T-helper 2 cell (primary cell): ENCODE measurements around the gene KMT5C.
"Not testable (repeated sequence)": the region's sequence is repeated elsewhere in the genome, so short reads cannot be mapped to it uniquely, and the experiment has no call there.

Source experiments
- DNase-seq, 5 experiments: peaks; one replicate each; pipeline versions ENCODE4 v3.0.0 to v3.0.0-alpha.2; 2012 to 2022

KMT5C gene

GRCh38 chr19:55319785-55320184, 19.9 kb upstream of the KMT5C start:
- DNase-seq: no peak

- no peak for DNase-seq
These were observed 18.7 kb upstream of the KMT5C start for GRCh38 chr19:55320844-55321419.

GRCh38 chr19:55321466-55322137, 18.1 kb upstream of the KMT5C start:
- no peak for DNase-seq

GRCh38 chr19:55322204-55322885, 17.3 kb upstream of the KMT5C start:
- DNase-seq: no peak

- no peak for DNase-seq
These were observed 15.0 kb upstream of the KMT5C start for GRCh38 chr19:55324662-55325061.

DNA sequence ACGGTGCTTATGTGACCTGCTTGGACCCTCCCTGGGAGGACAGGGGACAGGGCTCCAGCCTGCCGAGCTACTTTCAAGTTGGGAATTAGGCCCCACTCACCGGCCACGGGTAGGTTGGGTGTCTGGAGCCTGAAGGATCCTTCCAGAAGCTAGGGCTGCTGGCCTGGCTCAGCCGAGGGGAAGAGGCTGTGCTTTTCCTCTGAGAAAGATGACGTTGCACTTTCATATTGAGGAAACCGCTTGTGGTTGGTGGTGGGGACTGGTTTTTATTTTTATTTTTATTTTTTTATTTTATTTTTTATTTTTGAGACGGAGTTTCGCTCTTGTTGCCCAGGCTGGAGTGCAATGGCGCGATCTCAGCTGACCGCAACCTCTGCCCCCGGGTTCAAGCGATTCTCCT, 14.5 kb upstream of the KMT5C start, which contains the start of gene TMEM150B:
Gene TMEM150B (minus strand): TSS at position 170 of the 400 bp plus-strand sequence. CDS start 4,305 bp downstream, outside the sequence.
- peak in 1 of 5 experiments; percentile 39 for DNase-seq

DNA sequence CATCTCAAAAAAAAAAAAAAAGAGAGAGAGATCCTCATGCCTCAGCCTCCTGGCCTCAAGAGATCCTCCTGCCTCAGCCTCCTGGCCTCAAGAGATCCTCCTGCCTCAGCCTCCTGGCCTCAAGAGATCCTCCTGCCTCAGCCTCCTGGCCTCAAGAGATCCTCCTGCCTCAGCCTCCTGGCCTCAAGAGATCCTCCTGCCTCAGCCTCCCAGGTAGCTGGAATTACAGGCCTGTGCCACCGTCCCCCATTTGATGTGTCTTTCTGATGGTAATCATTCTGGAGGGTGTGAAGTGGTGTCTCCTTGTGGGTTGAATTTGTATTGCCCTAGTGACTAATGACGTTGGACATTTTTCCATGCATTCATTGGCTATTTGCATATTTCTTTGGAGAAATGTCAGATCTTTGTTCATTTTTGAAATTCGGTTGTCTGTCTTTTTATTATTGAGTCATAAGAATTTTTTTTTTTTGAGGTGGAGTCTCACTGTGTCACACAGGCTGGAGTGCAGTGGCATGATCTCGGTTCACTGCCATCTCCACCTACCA, 10.8 kb upstream of the KMT5C start:
- DNase-seq: peak in 1 of 5 experiments; percentile 38

- not testable (repeated sequence) for DNase-seq
These were observed 9.9 kb upstream of the KMT5C start for GRCh38 chr19:55329791-55330190.

GRCh38 chr19:55333870-55334269, 5.8 kb upstream of the KMT5C start:
- no peak for DNase-seq

GRCh38 chr19:55336101-55336500, 3.6 kb upstream of the KMT5C start:
- no peak for DNase-seq

DNA sequence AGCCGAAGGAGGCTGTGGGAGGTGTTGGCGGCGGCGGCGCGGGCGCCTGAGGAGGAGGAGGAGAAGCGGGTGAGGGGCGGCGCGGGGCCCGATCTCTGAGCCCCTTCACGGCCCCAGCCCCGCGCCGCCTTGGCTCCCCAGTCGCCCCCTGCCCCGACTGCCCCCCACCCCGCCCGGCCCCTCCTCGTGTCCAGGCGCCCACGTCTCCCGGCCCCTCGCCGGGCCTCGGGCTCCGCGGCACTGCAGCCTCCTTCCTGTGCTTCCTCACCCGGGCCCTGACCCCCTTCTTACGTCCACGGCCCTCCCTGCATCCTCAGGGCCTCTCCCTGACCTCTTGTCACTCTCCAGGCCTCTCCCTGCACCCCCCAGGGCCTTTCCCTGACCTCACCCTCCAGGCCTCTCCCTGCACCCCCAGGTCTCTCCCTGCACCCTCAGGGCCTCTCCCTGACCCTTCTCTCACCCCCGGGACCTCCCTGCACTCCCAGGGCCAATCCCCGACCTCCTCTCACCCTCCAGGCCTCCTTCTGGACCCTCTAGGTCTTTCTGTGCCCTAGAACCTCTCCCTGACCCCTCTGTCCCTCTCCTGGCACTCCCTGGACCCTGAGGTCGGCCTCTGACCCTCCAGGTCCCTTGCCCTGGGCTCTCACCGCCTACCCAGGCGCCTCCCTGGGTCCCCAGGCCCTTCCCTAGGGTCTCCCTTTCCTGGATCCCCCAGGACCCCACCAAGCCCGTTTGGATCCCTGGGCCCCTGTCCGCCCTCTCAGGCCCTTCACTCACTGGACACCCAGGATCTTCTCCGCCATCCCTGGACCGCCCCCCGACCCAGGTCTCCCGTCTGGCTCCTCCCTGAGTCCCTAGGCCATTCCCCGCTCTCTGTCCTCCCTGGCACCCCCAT, 460 bp downstream of the KMT5C start:
- peak in 2 of 5 experiments; percentile 16 to 30 for DNase-seq

DNA sequence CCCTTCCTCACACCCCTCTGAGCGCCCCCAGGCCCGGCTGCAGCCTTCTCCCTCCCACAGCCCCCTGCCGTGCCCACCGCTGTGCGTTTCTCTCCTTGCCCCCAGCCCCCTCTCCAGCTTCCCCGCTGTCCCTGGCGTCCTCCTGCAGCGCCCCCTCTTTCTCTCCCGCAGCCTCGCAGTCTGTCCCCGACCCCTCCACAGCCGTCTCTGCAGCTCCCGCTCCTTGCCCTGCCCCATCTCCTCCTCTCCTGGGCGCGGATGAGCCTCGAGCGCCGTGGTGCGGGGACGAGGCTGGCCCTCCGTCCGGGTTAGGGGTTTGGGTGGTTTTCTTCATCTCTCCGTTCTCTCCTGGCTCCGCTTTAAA, 1.1 kb downstream of the KMT5C start:
- DNase-seq: peak in 1 of 5 experiments; percentile 36

DNA sequence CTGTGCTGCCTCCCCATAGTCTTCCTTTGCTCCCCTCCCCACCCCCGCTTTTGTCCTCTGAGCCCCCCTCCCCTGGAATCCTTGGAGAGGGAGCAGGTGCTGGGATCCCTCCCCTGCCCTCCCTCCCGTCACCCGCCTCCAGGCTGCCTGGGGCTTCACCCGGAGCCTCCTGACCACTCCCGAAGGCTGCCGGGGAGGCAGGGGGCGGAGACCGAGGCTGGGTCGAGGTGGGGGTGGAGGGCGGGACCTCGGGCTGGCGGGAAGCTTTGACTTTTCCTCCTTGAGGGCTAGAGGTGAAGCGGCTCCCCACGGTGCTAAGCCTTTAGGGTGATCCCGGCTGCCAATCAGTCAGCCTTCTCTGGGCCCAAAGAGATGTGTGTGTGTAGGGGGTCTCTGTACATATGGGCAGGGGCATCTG, 1.5 kb downstream of the KMT5C start:
- DNase-seq: peak in 4 of 5 experiments; percentile 17 to 68 (median 46)

DNA sequence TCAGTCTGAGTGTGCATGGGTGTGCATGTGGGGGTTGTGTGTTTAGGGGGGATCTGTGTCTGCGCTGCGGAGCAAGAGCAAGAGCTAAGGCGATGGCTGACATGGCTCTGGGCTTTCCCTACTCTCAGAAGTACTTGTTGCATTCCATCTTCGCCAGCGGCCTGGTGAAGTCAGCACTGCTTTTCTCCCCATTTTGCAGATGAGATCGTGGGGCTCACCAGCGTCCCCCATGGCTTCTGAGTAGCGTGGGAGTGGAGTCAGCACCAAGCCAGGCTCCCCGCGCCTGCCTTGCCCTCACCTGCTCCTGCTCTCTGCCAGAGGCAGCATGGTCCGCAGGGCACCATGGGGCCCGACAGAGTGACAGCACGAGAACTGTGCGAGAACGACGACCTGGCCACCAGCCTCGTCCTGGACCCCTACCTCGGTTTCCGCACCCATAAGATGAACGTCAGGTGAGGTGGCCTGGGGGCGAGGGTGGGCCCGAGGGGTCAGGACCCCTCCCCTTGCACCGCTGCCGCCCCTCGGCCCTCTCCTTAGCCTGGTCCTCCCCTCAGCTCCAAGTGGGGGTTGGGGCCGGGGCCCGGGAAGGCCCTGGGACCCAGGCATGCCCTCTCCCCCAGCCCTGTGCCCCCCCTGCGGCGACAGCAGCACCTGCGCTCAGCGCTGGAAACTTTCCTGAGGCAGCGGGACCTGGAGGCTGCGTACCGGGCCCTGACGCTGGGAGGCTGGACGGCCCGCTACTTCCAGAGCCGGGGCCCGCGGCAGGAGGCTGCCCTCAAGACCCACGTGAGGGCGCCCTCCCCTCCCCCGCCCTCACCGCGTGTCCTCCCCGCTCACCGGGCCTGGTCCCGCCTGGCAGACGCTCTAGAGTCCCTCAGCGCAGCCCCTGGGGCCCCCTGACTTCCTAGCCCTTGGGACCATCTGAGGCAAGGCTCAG, 2.2 kb downstream of the KMT5C start:
- no peak for DNase-seq

- DNase-seq: no peak
These were observed 4.8 kb downstream of the KMT5C start for GRCh38 chr19:55344444-55344843.

GRCh38 chr19:55345101-55345817, 5.6 kb downstream of the KMT5C start:
- no peak for DNase-seq

DNA sequence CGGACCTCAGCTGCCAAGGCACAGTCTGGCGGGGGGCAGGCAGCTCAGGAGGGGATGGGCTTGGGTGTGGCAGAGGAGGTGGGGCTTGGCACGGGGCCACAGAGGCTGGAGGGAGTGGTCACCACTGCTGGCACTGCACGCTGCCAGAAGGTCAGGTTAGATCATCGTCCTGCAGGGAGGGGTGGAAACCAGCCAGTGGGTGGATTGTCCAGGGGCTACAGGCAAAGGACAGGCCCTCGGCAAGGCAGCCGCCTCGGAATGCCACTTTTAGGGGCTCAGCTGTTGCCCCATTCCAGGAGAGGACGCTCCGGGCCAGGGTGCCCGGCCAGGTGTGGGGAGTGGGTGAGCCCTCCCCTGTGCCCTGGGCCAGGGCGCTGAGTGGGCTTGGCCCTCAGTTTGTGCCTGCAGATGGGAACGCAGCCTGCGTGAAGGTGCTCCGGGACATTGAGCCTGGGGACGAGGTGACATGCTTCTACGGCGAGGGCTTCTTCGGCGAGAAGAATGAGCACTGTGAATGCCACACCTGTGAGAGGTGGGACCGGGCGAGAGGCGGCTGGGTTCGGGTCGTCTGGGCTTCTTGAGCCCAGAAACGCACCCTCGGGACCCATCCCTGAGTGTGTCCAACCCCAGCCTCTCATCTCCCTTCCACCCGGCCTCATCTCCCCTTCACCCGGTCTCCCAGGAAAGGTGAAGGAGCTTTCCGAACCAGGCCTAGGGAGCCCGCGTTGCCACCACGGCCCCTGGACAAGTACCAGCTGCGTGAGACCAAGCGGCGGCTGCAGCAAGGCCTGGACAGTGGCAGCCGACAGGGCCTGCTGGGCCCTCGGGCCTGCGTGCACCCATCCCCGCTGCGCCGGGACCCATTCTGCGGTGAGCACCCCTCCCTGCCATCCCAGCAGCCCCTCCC, 6.4 kb downstream of the KMT5C start:
- DNase-seq: no peak

DNA sequence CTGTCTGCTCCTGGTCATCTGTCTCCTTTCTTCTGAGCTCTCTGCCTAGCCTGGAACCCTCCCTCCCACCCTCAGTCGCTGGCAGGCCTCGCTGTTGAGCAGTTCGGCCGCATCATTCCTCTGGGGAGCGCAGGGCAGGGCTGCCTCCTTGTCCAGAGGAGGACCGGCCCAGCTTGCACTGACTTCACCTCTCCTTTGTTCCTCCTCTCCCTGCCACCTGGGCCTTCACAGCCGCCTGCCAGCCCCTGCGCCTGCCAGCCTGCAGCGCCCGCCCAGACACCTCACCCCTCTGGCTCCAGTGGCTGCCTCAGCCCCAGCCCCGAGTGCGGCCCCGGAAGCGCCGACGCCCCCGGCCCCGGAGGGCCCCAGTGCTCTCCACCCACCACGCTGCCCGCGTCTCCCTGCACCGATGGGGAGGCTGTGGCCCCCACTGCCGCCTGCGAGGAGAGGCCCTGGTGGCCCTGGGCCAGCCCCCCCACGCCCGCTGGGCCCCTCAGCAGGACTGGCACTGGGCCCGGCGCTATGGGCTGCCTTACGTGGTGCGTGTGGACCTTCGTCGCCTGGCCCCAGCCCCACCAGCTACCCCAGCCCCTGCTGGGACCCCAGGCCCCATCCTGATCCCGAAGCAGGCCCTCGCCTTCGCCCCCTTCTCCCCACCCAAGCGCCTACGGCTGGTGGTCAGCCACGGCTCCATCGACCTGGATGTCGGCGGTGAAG, 7.2 kb downstream of the KMT5C start:
- DNase-seq: no peak

DNA sequence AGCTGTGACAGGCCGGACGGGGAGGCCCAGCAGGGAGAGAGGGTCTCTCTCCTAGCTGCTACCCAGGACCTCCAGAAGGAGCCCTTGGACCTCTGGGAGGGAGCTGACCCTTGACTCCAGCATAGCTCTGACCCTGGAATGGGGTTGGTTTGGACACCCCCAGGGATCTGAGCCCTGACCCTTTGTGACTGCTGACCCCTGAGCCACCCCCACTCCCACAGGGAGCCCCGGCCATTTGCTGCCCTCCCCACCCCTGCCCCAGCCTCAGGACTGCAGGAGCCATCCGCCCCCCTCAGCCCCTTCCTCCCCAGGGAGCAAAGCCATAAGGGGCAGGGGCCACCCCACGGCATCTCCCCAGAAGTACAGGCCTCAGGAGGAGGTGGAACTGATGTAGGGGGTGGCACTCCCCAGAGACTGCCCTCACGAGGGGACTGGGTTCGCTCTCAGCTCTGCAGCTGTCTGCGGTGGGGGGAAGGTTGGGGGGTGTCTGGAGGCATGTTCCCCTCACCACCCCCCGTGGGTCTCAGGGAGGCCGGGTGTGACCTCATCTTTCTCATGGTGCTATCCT, 7.8 kb downstream of the KMT5C start:
- DNase-seq: no peak
